HepG2 (cell line): Measurements from ENCODE around the gene CAPN9. TPM values are rescaled to one million over a fixed set of nuclear protein-coding genes. Genes with fewer than 3 reads are reported as not detected.
A peak's percentile ranks its signal among the peaks of the same experiment; 100 is the strongest.

ENCODE experiments used
- FOXK1 ChIP-seq: sonication (generic); formaldehyde crosslinking; IDR thresholded peaks from 2 replicates; pipeline ENCODE4 v1.4.0; 2020; ENCODE audit warnings: low read depth, missing genetic modification reagents, borderline replicate concordance
- MAZ ChIP-seq, 2 experiments: sonication (generic) in 1 of 2; formaldehyde crosslinking in 1 of 2; IDR thresholded peaks; 2 replicates each; pipeline versions ENCODE4 v1.5.0 to v1.6.1; 2012 to 2020; ENCODE audit warnings: low read depth in 2 of 2, mild to moderate bottlenecking in 2 of 2, borderline replicate concordance in 1 of 2, improper control_type of control experiment in 1 of 2, low read length in 1 of 2, missing genetic modification reagents in 1 of 2, moderate library complexity in 1 of 2
- MEIS2 ChIP-seq: sonication (generic); formaldehyde crosslinking; IDR thresholded peaks from 2 replicates; pipeline ENCODE4 v1.9.0; 2021; ENCODE audit warnings: mild to moderate bottlenecking, missing genetic modification reagents
- NFKB2 ChIP-seq: sonication (generic); formaldehyde crosslinking; IDR thresholded peaks from 2 replicates; pipeline ENCODE4 v1.4.0; 2020; ENCODE audit warnings: missing genetic modification reagents, borderline replicate concordance
- PITX1 ChIP-seq: sonication (generic); formaldehyde crosslinking; IDR thresholded peaks from 2 replicates; pipeline ENCODE4 v1.5.1; 2020; ENCODE audit warnings: mild to moderate bottlenecking, missing genetic modification reagents
- RFXAP ChIP-seq: sonication (generic); formaldehyde crosslinking; IDR thresholded peaks from 2 replicates; pipeline ENCODE4 v1.4.0; 2020; ENCODE audit warnings: missing genetic modification reagents, borderline replicate concordance
- TCF7 ChIP-seq: sonication (generic); IDR thresholded peaks from 2 replicates; pipeline ENCODE4 v1.6.1; 2016; ENCODE audit warnings: antibody characterized with exemption, low read depth
- TEAD3 ChIP-seq: optimal IDR thresholded peaks from 2 replicates; pipeline ENCODE3; 2016; ENCODE audit warnings: borderline replicate concordance
- ZFP82 ChIP-seq: sonication (generic); formaldehyde crosslinking; IDR thresholded peaks from 2 replicates; pipeline ENCODE4 v1.5.1; 2020; ENCODE audit warnings: mild to moderate bottlenecking, missing genetic modification reagents, borderline replicate concordance
- ZNF121 ChIP-seq: sonication (generic); formaldehyde crosslinking; IDR thresholded peaks from 2 replicates; pipeline ENCODE4 v1.5.0; 2020; ENCODE audit warnings: mild to moderate bottlenecking, missing genetic modification reagents
- ZNF24 ChIP-seq: fragments of 450-650 bp; IDR thresholded peaks from 2 replicates; pipeline ENCODE4 v1.6.1; 2017; ENCODE audit warnings: antibody characterized with exemption, mild to moderate bottlenecking
- ZNF589 ChIP-seq: sonication (generic); formaldehyde crosslinking; conservative IDR thresholded peaks from 2 replicates; pipeline ENCODE4 v1.8.0; 2022; ENCODE audit warnings: mild to moderate bottlenecking, moderate library complexity, missing genetic modification reagents
- ZNF749 ChIP-seq: sonication (generic); formaldehyde crosslinking; IDR thresholded peaks from 2 replicates; pipeline ENCODE4 v1.8.0; 2022; ENCODE audit warnings: mild to moderate bottlenecking, missing genetic modification reagents, moderate library complexity, borderline replicate concordance
- polyA plus RNA-seq, 8 experiments: library from polyadenylated mRNA; depleted of rRNA in 3 of 8; stranded (reverse) in 7 of 8; unstranded in 1 of 8; fragments of >200 nt; fragmentation: Illumina TruSeq in 4 of 8; extraction: Trizol in 4 of 8; gene quantifications; 2 replicates each; pipeline versions ENCODE4 v1.2.1 to v1.2.3, GENCODE V29; 2011 to 2016; ENCODE audit warnings: low read depth in 4 of 8, missing spikeins in 1 of 8, mixed read lengths in 1 of 8; ENCODE audit not compliant: insufficient read depth in 1 of 8
- total RNA-seq, 5 experiments: library from RNA; depleted of rRNA; stranded (reverse); fragments of >200 nt; fragmentation: Illumina TruSeq; extraction: Trizol; gene quantifications; 2 replicates each; pipeline ENCODE4 v1.2.3, GENCODE V29; 2016; ENCODE audit warnings: low read depth in 1 of 5
- TF ChIP-seq, protein P1 (sequence below): sonication (generic); formaldehyde crosslinking; IDR thresholded peaks from 2 replicates; pipeline ENCODE4 v1.4.0; 2020; ENCODE audit warnings: mild to moderate bottlenecking, missing genetic modification reagents
- TF ChIP-seq, protein P2 (sequence below): sonication (generic); formaldehyde crosslinking; IDR thresholded peaks from 2 replicates; pipeline ENCODE4 v1.5.0; 2020; ENCODE audit warnings: mild to moderate bottlenecking, missing genetic modification reagents
- TF ChIP-seq, protein P3 (sequence below): sonication (generic); formaldehyde crosslinking; IDR thresholded peaks from 2 replicates; pipeline ENCODE4 v1.4.0; 2020; ENCODE audit warnings: missing genetic modification reagents, mild to moderate bottlenecking, borderline replicate concordance

The CAPN9 gene
- total and polyA plus RNA-seq, 2 of the 13 experiments (the other 11 are each of a cell fraction or from before 2014, with no cell fraction given) = 0.04 to 0.31 TPM

DNA sequence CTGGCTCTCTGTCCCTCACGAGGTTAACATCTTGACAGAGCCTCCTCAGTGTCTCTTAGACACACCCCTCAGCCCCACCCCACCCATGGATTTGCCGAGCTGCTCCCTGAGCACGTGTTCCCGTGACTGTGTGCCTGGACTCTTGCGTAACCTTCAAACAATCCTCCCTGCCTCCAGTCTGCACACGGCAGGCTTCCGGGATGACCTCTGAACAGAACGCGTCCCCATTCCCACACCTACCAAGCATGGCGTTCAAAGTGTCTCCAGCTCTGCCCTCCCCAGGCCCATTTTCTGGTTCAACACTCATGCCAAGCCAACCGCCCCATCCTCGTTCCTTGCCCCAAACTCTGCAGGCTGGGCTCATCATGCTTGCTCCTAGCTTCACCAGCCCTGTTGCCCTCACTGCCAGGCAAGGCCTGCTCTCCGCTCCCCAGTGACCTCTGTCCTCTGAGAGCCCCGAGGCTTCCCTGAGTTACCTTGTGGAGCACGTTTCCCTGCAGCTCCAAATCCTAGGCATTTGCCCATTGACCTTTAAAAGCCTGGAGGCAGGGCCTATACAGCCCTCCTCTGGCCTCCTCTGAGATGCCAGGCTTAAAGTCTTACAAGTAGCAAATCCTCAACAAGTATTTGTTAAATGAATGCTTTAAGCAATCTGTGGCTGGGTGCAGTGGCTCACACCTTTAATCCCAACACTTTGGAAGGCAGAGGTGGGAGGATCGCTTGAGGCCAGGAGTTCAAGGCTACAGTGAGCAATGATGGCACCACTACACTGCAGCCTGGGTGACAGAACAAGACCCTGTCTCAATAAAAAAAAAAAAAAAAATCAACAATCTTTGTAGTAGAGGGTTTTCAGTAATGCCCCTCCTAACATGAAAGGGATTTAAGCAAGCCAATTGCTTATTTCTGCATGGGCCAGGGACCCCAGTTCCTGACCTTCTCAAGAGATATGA is 38.3 kb upstream of the CAPN9 start (continued):
- TF ChIP-seq, protein P1, sequence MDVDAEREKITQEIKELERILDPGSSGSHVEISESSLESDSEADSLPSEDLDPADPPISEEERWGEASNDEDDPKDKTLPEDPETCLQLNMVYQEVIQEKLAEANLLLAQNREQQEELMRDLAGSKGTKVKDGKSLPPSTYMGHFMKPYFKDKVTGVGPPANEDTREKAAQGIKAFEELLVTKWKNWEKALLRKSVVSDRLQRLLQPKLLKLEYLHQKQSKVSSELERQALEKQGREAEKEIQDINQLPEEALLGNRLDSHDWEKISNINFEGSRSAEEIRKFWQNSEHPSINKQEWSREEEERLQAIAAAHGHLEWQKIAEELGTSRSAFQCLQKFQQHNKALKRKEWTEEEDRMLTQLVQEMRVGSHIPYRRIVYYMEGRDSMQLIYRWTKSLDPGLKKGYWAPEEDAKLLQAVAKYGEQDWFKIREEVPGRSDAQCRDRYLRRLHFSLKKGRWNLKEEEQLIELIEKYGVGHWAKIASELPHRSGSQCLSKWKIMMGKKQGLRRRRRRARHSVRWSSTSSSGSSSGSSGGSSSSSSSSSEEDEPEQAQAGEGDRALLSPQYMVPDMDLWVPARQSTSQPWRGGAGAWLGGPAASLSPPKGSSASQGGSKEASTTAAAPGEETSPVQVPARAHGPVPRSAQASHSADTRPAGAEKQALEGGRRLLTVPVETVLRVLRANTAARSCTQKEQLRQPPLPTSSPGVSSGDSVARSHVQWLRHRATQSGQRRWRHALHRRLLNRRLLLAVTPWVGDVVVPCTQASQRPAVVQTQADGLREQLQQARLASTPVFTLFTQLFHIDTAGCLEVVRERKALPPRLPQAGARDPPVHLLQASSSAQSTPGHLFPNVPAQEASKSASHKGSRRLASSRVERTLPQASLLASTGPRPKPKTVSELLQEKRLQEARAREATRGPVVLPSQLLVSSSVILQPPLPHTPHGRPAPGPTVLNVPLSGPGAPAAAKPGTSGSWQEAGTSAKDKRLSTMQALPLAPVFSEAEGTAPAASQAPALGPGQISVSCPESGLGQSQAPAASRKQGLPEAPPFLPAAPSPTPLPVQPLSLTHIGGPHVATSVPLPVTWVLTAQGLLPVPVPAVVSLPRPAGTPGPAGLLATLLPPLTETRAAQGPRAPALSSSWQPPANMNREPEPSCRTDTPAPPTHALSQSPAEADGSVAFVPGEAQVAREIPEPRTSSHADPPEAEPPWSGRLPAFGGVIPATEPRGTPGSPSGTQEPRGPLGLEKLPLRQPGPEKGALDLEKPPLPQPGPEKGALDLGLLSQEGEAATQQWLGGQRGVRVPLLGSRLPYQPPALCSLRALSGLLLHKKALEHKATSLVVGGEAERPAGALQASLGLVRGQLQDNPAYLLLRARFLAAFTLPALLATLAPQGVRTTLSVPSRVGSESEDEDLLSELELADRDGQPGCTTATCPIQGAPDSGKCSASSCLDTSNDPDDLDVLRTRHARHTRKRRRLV = peak; percentile 95
- TF ChIP-seq TEAD3 (CRISPR knock-in tag) = peak; percentile 89
- peak; percentile 48; the same call in 1 of the 2 replicates for TF ChIP-seq MAZ (IDR thresholded peaks at IDR 0.05; ENCODE audit: borderline replicate concordance, low read depth, low read length)
- peak; percentile 82 for TF ChIP-seq MAZ (CRISPR knock-in tag; IDR thresholded peaks at IDR 0.05; ENCODE audit: low read depth)
- TF ChIP-seq, protein P2, sequence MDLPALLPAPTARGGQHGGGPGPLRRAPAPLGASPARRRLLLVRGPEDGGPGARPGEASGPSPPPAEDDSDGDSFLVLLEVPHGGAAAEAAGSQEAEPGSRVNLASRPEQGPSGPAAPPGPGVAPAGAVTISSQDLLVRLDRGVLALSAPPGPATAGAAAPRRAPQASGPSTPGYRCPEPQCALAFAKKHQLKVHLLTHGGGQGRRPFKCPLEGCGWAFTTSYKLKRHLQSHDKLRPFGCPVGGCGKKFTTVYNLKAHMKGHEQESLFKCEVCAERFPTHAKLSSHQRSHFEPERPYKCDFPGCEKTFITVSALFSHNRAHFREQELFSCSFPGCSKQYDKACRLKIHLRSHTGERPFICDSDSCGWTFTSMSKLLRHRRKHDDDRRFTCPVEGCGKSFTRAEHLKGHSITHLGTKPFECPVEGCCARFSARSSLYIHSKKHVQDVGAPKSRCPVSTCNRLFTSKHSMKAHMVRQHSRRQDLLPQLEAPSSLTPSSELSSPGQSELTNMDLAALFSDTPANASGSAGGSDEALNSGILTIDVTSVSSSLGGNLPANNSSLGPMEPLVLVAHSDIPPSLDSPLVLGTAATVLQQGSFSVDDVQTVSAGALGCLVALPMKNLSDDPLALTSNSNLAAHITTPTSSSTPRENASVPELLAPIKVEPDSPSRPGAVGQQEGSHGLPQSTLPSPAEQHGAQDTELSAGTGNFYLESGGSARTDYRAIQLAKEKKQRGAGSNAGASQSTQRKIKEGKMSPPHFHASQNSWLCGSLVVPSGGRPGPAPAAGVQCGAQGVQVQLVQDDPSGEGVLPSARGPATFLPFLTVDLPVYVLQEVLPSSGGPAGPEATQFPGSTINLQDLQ (CRISPR knock-in tag) = peak; percentile 90
- peak; percentile 87; the same call in 1 of the 2 replicates for TF ChIP-seq NFKB2 (CRISPR knock-in tag)
- TF ChIP-seq ZNF749 (CRISPR knock-in tag) = peak; percentile 89; the same call in 1 of the 2 replicates
- no peak for TF ChIP-seq ZFP82 (CRISPR knock-in tag)
- TF ChIP-seq PITX1 (CRISPR knock-in tag) = peak; percentile 94
- peak; percentile 42; the same call in 1 of the 2 replicates for TF ChIP-seq ZNF121 (CRISPR knock-in tag)
- peak; percentile 83 for TF ChIP-seq TCF7
- TF ChIP-seq, protein P3, sequence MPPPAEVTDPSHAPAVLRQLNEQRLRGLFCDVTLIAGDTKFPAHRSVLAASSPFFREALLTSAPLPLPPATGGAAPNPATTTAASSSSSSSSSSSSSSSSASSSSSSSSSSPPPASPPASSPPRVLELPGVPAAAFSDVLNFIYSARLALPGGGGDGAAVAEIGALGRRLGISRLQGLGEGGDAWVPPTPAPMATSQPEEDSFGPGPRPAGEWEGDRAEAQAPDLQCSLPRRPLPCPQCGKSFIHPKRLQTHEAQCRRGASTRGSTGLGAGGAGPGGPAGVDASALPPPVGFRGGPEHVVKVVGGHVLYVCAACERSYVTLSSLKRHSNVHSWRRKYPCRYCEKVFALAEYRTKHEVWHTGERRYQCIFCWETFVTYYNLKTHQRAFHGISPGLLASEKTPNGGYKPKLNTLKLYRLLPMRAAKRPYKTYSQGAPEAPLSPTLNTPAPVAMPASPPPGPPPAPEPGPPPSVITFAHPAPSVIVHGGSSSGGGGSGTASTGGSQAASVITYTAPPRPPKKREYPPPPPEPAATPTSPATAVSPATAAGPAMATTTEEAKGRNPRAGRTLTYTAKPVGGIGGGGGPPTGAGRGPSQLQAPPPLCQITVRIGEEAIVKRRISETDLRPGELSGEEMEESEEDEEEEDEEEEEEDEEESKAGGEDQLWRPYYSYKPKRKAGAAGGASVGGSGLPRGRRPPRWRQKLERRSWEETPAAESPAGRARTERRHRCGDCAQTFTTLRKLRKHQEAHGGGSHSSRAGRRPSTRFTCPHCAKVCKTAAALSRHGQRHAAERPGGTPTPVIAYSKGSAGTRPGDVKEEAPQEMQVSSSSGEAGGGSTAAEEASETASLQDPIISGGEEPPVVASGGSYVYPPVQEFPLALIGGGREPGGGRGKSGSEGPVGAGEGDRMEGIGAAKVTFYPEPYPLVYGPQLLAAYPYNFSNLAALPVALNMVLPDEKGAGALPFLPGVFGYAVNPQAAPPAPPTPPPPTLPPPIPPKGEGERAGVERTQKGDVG = peak; percentile 79; the same call in 1 of the 2 replicates
- TF ChIP-seq RFXAP (CRISPR knock-in tag) = peak; percentile 51; the same call in 1 of the 2 replicates
- TF ChIP-seq ZNF589 (CRISPR knock-in tag) = peak; percentile 86
- peak; percentile 48; the same call in 1 of the 2 replicates for TF ChIP-seq ZNF24
- TF ChIP-seq MEIS2 (CRISPR knock-in tag) = no peak
- peak; percentile 90; the same call in 1 of the 2 replicates for TF ChIP-seq FOXK1 (CRISPR knock-in tag)
